UCSD-AML1 (cell line): Measurements from ENCODE around the gene CACNA1B.
"Not testable (repeated sequence)": the region's sequence is repeated elsewhere in the genome, so short reads cannot be mapped to it uniquely, and the experiment has no call there.

Experiments used
- DNase-seq: peaks from one replicate; lab custom pipeline; 2025; ENCODE audit not compliant: unreplicated experiment; lab: John Stamatoyannopoulos, UW

Gene CACNA1B

DNA sequence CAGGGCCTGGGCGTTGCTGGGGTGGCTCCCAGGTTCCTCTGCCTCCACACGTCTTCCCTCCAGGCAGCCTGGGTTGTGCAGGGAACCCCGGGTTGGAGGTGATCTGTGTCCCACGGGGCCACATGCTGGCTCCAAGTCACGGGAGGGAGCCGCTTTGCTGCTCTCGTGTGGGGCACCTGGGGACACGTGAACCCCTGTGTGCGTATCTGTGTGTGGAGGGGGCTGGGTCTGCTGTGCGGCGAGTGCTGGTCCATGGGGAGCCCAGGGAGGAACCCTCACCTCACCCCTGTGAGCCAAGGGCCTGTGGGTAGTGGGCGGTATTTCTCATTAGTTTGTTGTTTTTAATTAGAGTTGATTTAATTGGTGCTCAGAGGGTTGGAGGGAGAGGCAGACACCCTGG is 7.5 kb downstream of the CACNA1B start:
- DNase-seq: not testable (repeated sequence)

DNA sequence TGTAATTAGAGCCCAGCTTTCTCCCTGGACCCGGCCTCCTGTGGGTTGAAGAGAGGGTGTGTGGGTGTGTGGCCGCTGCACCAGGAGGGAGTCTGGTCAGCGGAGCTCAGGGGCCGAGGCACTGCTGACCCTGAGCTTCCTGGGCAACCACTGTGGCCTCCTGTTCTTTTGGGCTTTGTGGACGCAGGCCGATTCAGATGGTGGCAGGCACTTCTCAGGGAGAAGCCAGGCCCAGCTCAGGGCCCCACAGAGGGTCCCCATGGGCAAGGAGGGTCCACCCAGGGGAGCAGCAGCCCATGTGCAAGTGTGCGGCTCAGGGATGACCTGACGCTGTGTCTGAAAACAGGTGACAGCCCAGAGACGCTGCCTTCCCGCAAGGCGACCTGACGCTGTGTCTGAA is 11.0 kb downstream of the CACNA1B start:
- not testable (repeated sequence) for DNase-seq

GRCh38 chr9:137889966-137890365 is 12.4 kb downstream of the CACNA1B start:
- DNase-seq: not testable (repeated sequence)

GRCh38 chr9:137890768-137891587 is 13.4 kb downstream of the CACNA1B start:
- DNase-seq: not testable (repeated sequence)

GRCh38 chr9:137891588-137892423 is 14.2 kb downstream of the CACNA1B start:
- DNase-seq: no peak

- no peak for DNase-seq
Observed at GRCh38 chr9:137892424-137893191, 15.0 kb downstream of the CACNA1B start.

GRCh38 chr9:137893670-137894069 is 16.1 kb downstream of the CACNA1B start:
- DNase-seq: no peak

- DNase-seq: no peak
Observed at GRCh38 chr9:137899551-137900360, 22.2 kb downstream of the CACNA1B start.

- no peak for DNase-seq
Observed at GRCh38 chr9:137900584-137901310, 23.2 kb downstream of the CACNA1B start.

GRCh38 chr9:137902646-137903045 is 25.1 kb downstream of the CACNA1B start:
- DNase-seq: no peak

GRCh38 chr9:137905740-137906139 is 28.2 kb downstream of the CACNA1B start:
- DNase-seq: no peak

- DNase-seq: no peak
Observed at GRCh38 chr9:137907776-137908175, 30.2 kb downstream of the CACNA1B start.

DNA sequence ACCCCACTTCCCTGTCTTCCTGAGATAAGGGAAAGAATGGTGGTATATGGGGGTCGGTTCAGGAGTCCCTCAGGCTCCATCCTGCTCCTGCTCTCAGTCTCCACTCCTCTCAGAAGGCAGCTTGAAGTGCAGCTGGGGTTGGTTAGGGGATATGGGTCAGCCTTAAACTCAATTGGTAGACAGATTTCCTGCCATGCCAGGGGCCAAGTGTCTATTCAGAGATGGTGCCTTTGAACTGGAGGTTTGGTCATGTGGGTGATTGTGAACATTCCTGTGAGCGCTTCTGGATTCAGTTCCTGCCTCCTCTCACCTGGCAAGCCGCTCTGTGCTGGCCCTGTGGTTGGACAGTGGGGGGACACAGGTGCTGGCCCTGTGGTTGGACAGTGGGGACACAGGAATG is 35.1 kb downstream of the CACNA1B start:
- DNase-seq: no peak

GRCh38 chr9:137913132-137913531 is 35.5 kb downstream of the CACNA1B start:
- DNase-seq: no peak

GRCh38 chr9:137913771-137914767 is 36.5 kb downstream of the CACNA1B start:
- DNase-seq: no peak

DNA sequence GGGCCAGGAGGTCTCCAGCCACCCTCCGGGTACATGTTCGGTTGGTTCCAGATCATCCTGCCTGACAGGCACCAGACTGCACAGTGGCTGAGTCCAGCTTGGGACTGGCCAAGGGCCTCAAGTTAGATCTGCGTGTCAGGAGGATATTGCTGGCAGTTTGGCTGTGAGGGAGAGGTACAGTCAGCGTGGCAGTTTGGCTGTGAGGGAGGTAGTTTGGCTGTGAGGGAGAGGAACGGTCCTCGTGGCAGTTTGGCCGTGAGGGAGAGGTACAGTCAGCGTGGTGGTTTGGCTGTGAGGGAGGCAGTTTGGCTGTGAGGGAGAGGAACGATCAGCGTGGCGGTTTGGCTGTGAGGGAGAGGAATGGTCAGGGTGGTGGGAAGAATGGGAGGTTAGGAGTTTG is 39.0 kb downstream of the CACNA1B start:
- no peak for DNase-seq

DNA sequence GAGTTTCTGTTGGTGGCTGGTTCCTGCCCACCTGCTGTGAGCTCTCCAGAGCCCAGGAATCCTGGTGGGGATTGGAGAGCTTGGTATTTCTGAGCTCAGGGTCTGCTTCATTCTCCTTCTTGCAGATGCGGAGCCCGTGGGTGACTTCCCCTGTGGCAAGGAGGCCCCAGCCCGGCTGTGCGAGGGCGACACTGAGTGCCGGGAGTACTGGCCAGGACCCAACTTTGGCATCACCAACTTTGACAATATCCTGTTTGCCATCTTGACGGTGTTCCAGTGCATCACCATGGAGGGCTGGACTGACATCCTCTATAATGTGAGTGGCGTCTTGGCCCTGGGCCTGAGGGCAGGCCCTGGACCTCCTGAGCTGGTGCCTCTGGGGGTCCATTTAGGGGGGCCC is 39.5 kb downstream of the CACNA1B start:
- no peak for DNase-seq

DNA sequence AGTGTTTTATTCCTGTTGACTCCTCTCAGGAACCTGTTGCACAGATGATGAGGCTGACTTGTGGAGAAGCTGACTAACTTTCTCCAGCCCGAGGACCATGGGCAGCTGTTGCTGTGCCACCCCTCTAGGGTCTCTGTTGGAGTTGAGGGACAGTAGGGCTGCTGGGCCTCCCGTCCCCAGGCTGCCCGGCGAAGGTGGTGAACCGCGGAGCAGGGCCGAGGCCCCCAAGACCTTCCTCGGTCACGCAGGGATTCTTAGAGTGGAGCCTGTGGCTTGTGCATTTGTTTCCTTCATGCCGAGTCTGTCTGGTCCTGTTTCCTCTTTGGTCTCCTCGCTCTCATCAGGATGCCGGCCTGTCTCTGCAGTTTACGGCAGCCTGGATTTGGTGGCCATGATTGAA is 40.2 kb downstream of the CACNA1B start:
- DNase-seq: no peak
